SU-DHL-6 (cell line): ENCODE data around the gene TRAF3IP1.

Source experiments
- CTCF ChIP-seq: fragments of 200-600 bp; sonication (generic); IDR thresholded peaks from one replicate; pipeline ENCODE4 v1.5.1; 2017; ENCODE audit warnings: antibody characterized with exemption, mild to moderate bottlenecking, low read length, moderate library complexity; ENCODE audit not compliant: insufficient read depth, poor library complexity, severe bottlenecking
- EZH2phosphoT487 ChIP-seq: fragments of 200-600 bp; sonication (generic), shearing (Covaris generic); conservative IDR thresholded peaks from 2 replicates; pipeline ENCODE4 v1.6.1; 2018; ENCODE audit warnings: mild to moderate bottlenecking, antibody characterized with exemption, low read length, moderate library complexity, mixed read lengths

GRCh38 chr2:238450440-238450861 is 130.1 kb downstream of the TRAF3IP1 start:
- TF ChIP-seq CTCF (no peak), EZH2phosphoT487 (no peak)
